GM12878 (cell line): ENCODE results near the gene GM2A. TPM values are rescaled to one million over a fixed set of nuclear protein-coding genes. Genes with fewer than 3 reads are reported as not detected.

Experiments
- ATAC-seq: fragments of 200-7000 bp; cut with Tn5 transposase; 3 replicates; pipeline ENCODE4 v1.9.1; 2020; ENCODE audit warnings: mild to moderate bottlenecking, moderate library complexity
- BruUV-seq: library from RNA; stranded (reverse); fragments of 400-500 nt; replicated peaks from 2 replicates; lab custom pipeline; 2021; lab: Mats Ljungman, UMichigan
- CTCF ChIA-PET: fragments of 300-600 bp; sonication (Branson Sonifier 250); formaldehyde crosslinking; extraction: SDS; loops from one replicate; lab custom pipeline; 2021; ENCODE audit warnings: inconsistent platforms; lab: Yijun Ruan, JAX
- POLR2A ChIA-PET: fragments of 350-600 bp; formaldehyde crosslinking; extraction: SDS; loops from one replicate; lab custom pipeline; 2021; ENCODE audit warnings: inconsistent platforms; lab: Charles Lee
- RAD21 ChIA-PET: fragments of 300-600 bp; sonication (Branson Sonifier 250); formaldehyde crosslinking; loops from one replicate; lab custom pipeline; 2023; ENCODE audit warnings: antibody characterized with exemption; ENCODE audit not compliant: unreplicated experiment; lab: Charles Lee
- SMC1A ChIA-PET: fragments of 300-600 bp; sonication (Branson Sonifier 250); formaldehyde crosslinking; loops from one replicate; lab custom pipeline; 2023; ENCODE audit not compliant: unreplicated experiment, uncharacterized antibody; lab: Charles Lee
- DNase-seq: peaks from one replicate; pipeline ENCODE4 v3.0.0-alpha.2; 2011; ENCODE audit warnings: low read depth, low spot score
- FAIRE-seq: peaks from 3 replicates; lab custom pipeline; 2011; peaks lifted over from hg19 to GRCh38; lab: Jason Lieb, UNC
- H2AFZ ChIP-seq: 2 replicates; pipeline ENCODE4 v1.6.0; 2011; ENCODE audit warnings: low read depth, low read length, control low read depth; ENCODE audit not compliant: control insufficient read depth
- H3K27ac ChIP-seq: 2 replicates; pipeline ENCODE4 v1.5.1; 2011; ENCODE audit warnings: control low read depth; ENCODE audit not compliant: control insufficient read depth, insufficient read depth
- H3K27me3 ChIP-seq, 2 experiments: replicated peaks in 1 of 2; 2 replicates each; pipeline versions ENCODE4 v1.6.0 to v1.6.1; 2011; ENCODE audit warnings: low read length in 1 of 2; ENCODE audit not compliant: control insufficient read depth in 2 of 2, insufficient read depth in 2 of 2
- H3K36me3 ChIP-seq, 2 experiments: 2 replicates each; pipeline ENCODE4 v1.5.1; 2011; ENCODE audit warnings: low read length in 1 of 2; ENCODE audit not compliant: control insufficient read depth in 2 of 2, insufficient read depth in 2 of 2
- H3K4me1 ChIP-seq: 2 replicates; pipeline ENCODE4 v1.6.1; 2011; ENCODE audit warnings: mild to moderate bottlenecking, low read length, moderate library complexity, mixed read lengths; ENCODE audit not compliant: control insufficient read depth, insufficient read depth
- H3K4me2 ChIP-seq: 2 replicates; pipeline ENCODE4 v1.6.0; 2011; ENCODE audit warnings: control low read depth; ENCODE audit not compliant: control insufficient read depth, insufficient read depth
- H3K4me3 ChIP-seq: fragments of 200-600 bp; sonication (generic); 2 replicates; pipeline ENCODE4 v1.5.1; 2016
- H3K79me2 ChIP-seq: 2 replicates; pipeline ENCODE4 v1.6.0; 2011; ENCODE audit warnings: low read length; ENCODE audit not compliant: control insufficient read depth, insufficient read depth
- H3K9ac ChIP-seq: 2 replicates; pipeline ENCODE4 v1.8.0; 2011; ENCODE audit warnings: low read length, control low read depth, mixed read lengths; ENCODE audit not compliant: control insufficient read depth, insufficient read depth
- H3K9me3 ChIP-seq: replicated peaks from 3 replicates; pipeline ENCODE4 v1.5.1; 2011; ENCODE audit warnings: mild to moderate bottlenecking, low read length; ENCODE audit not compliant: control insufficient read depth, insufficient read depth
- H4K20me1 ChIP-seq: 2 replicates; pipeline ENCODE4 v1.6.0; 2011; ENCODE audit not compliant: control insufficient read depth, insufficient read depth
- CHD1 ChIP-seq: IDR thresholded peaks from 2 replicates; pipeline ENCODE4 v1.6.1; 2012; ENCODE audit warnings: low read depth, low read length, improper control_type of control experiment
- CTCF ChIP-seq, 3 experiments: IDR thresholded peaks in 2 of 3; conservative IDR thresholded peaks in 1 of 3; 2 replicates each; pipeline ENCODE4 v1.5.1; 2011; ENCODE audit warnings: low read depth in 3 of 3, low read length in 3 of 3, mild to moderate bottlenecking in 3 of 3, control low read depth in 2 of 3, moderate library complexity in 2 of 3, inconsistent platforms in 1 of 3, mixed read lengths in 1 of 3; ENCODE audit not compliant: control insufficient read depth in 2 of 3, insufficient read depth in 1 of 3; ENCODE audit errors: extremely low read depth in 1 of 3
- E2F4 ChIP-seq: IDR thresholded peaks from 2 replicates; pipeline ENCODE4 v1.6.1; 2012; ENCODE audit warnings: low read depth, low read length, improper control_type of control experiment
- EP300 ChIP-seq, 2 experiments: fragments of 150-350 bp in 1 of 2; IDR thresholded peaks; 2 replicates each; pipeline ENCODE4 v1.6.1; 2011 to 2012; ENCODE audit warnings: low read depth in 2 of 2, low read length in 2 of 2, borderline replicate concordance in 1 of 2, improper control_type of control experiment in 1 of 2, inconsistent platforms in 1 of 2; ENCODE audit not compliant: control insufficient read depth in 1 of 2
- ETV6 ChIP-seq, 2 experiments: fragments of 450-650 bp in 1 of 2; IDR thresholded peaks in 1 of 2; conservative IDR thresholded peaks in 1 of 2; 2 replicates each; pipeline ENCODE4 v1.6.1; 2014; ENCODE audit warnings: antibody characterized with exemption in 1 of 2, borderline replicate concordance in 1 of 2, low read depth in 1 of 2, mild to moderate bottlenecking in 1 of 2, moderate library complexity in 1 of 2
- IRF3 ChIP-seq: fragments of 450-650 bp; IDR thresholded peaks from 2 replicates; pipeline ENCODE4 v1.6.1; 2014; ENCODE audit warnings: mild to moderate bottlenecking
- JUND ChIP-seq: IDR thresholded peaks from 2 replicates; pipeline ENCODE4 v1.6.1; 2012; ENCODE audit warnings: low read depth, mild to moderate bottlenecking, low read length, improper control_type of control experiment, moderate library complexity
- MEF2B ChIP-seq: fragments of 450-650 bp; IDR thresholded peaks from 2 replicates; pipeline ENCODE4 v1.6.1; 2018; ENCODE audit warnings: mild to moderate bottlenecking, moderate library complexity; ENCODE audit not compliant: partially characterized antibody, poor library complexity, severe bottlenecking
- NFYB ChIP-seq: IDR thresholded peaks from 2 replicates; pipeline ENCODE4 v1.6.1; 2011; ENCODE audit warnings: low read depth, mild to moderate bottlenecking, low read length, improper control_type of control experiment, moderate library complexity; ENCODE audit not compliant: insufficient read depth
- PML ChIP-seq: IDR thresholded peaks from 2 replicates; pipeline ENCODE4 v1.6.1; 2012; ENCODE audit warnings: low read length, inconsistent platforms
- STAT3 ChIP-seq: IDR thresholded peaks from 2 replicates; pipeline ENCODE4 v1.6.1; 2011; ENCODE audit warnings: low read depth, low read length, improper control_type of control experiment
- YY1 ChIP-seq: IDR thresholded peaks from 2 replicates; pipeline ENCODE4 v1.6.1; 2011; ENCODE audit warnings: low read depth, mild to moderate bottlenecking, low read length
- WGBS: methylation state at CpG from one replicate; pipeline ENCODE4 v1.1.6; 2016; ENCODE audit warnings: low lambda C conversion rate; ENCODE audit not compliant: insufficient replicate concordance, insufficient coverage; ENCODE audit errors: missing lambda C conversion rate; 5-methylcytosine and 5-hydroxymethylcytosine counted together
- in situ Hi-C: fragments of 300-500 bp; cut with MboI; formaldehyde crosslinking; loops from 9 replicates; pipeline ENCODE4 v1.14.3; 2018; ENCODE audit warnings: mixed read lengths
- intact Hi-C: fragments of 100-400 bp; cut with micrococcal nuclease; formaldehyde crosslinking; loops from one replicate; pipeline ENCODE4 v1.14.2; 2022; ENCODE audit not compliant: unreplicated experiment
- polyA plus RNA-seq, 11 experiments: library from polyadenylated mRNA; depleted of rRNA in 4 of 11; unstranded in 6 of 11; stranded (reverse) in 5 of 11; fragments of >200 nt; fragmentation: Nextera tagmentation in 4 of 11; fragmentation: Illumina TruSeq in 1 of 11; extraction: Ambion mirVana in 4 of 11; extraction: Trizol in 1 of 11; gene quantifications; 1 replicate in 1 of 11; 2 replicates in 10 of 11; pipeline versions ENCODE4 v1.2.1 to v1.2.3, GENCODE V29; 2011 to 2016; ENCODE audit warnings: inconsistent platforms in 2 of 11, missing spikeins in 2 of 11, low read depth in 1 of 11
- total RNA-seq, 4 experiments: library from RNA; depleted of rRNA in 3 of 4; stranded (reverse); fragments of >200 nt in 3 of 4; fragmentation: Illumina TruSeq in 1 of 4; extraction: Trizol in 1 of 4; gene quantifications; 2 replicates each; pipeline versions ENCODE4 v1.2.1 to v1.2.3, GENCODE V29; 2013 to 2021

Gene GM2A
- total and polyA plus RNA-seq, 10 of the 15 experiments (the other 5 are each of a cell fraction or from before 2014, with no cell fraction given) = 33.6 to 106 (median 68.2) TPM

- Histone ChIP-seq H3K27ac (no peak overlapping the region), H4K20me1 (no peaks in the 10 kb centered on the region), H3K4me3 (no peak overlapping the region), H3K27me3 (no peaks in the 10 kb centered on the region)
- SMC1A ChIA-PET = interaction anchor here (0.8 to 2.5 kb wide), 11 partner anchors 7 to 92 kb away, joined by 3 to 11 read pairs (median 4); partner anchors contain the start of genes CCDC69 and GM2A
- DNase-seq (no peak), FAIRE-seq (no peak)
- intact Hi-C loops = no loop called here
- TF ChIP-seq NFYB (no peak), YY1 (no peak), CTCF (IDR thresholded peaks at IDR 0.05 in 2 of 3, conservative IDR thresholded peaks at IDR 0.05 in 1 of 3; ENCODE audit: control insufficient read depth in 2 of 3, extremely low read depth in 1 of 3, insufficient read depth in 1 of 3, low read depth in 3 of 3, low read length in 3 of 3) (no peak), STAT3 (no peak), IRF3 (no peak), PML (no peak), E2F4 (no peak), JUND (no peak), ETV6 (conservative IDR thresholded peaks at IDR 0.05 in 1 of 2, IDR thresholded peaks at IDR 0.05 in 1 of 2; ENCODE audit: borderline replicate concordance in 1 of 2, low read depth in 1 of 2) (no peak), MEF2B (no peak), CHD1 (no peak), EP300 (IDR thresholded peaks at IDR 0.05; ENCODE audit: borderline replicate concordance in 1 of 2, control insufficient read depth in 1 of 2, low read depth in 2 of 2, low read length in 2 of 2) (no peak)
- TF ChIP-seq, all 136 proteins: peak for 0
- H2AFZ ChIP-seq = no peak overlapping the region
- H3K9me3 ChIP-seq = no peaks in the 10 kb centered on the region
- ATAC-seq = no peak
- no peak overlapping the region for H3K4me2 ChIP-seq
- H3K79me2 ChIP-seq = peaks cover 33% of the 10 kb centered on the region
- BruUV-seq = no TSS peak
- RAD21 ChIA-PET = interaction anchor here (0.8 to 1.9 kb wide), 4 partner anchors 9 to 83 kb away, joined by 3 to 6 read pairs (median 4); no protein-coding TSS in a partner anchor
- POLR2A ChIA-PET = interaction anchor here (0.5 to 1.4 kb wide), 6 partner anchors 9 to 83 kb away, joined by 3 to 7 read pairs (median 4); partner anchors contain the start of gene CCDC69
- WGBS = 64% methylated on average over 5 of the region's 5 CpGs
- CTCF ChIA-PET = interaction anchor here (1.0 to 17.0 kb wide), 6 partner anchors 15 to 93 kb away, joined by 3 to 293 read pairs (median 6); partner anchors contain the start of gene CCDC69
- H3K4me1 ChIP-seq = peaks cover 33% of the 10 kb centered on the region
- in situ Hi-C loops = no loop called here
- no peaks in the 10 kb centered on the region; a peak in 1 of 4 replicates for H3K36me3 ChIP-seq
- no peak overlapping the region for H3K9ac ChIP-seq
Observed at GRCh38 chr5:151208481-151208914, 44.5 kb upstream of the GM2A start.
